GM11168 (cell line): Measurements from ENCODE around the gene EXOG.

Source experiments
- in situ Hi-C: fragments of 300-500 bp; cut with MboI; formaldehyde crosslinking; loops from one replicate; pipeline ENCODE4 v1.12.0; 2022; ENCODE audit warnings: low sequenced_read_pairs; ENCODE audit not compliant: unreplicated experiment

EXOG gene

DNA sequence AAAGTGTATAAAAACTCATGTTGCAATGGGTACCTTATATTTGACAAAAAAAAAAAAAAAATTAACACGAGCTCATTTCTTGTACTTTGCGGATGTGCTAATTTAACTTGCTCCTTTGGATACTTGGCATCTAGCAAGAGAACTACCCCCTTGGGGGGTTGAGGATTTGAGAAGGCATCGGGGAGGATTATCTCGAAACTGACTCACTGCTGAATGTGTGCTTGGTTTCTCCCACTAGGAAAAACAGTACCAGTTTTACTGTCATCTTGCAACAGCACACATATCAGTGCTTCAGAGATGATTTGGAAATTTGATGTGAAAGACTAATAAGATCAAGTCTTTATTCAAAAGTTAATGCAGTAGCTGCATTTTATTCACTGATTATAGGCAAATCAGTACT is 891 bp downstream of the EXOG start:
- in situ Hi-C loops, result loop anchor here (25.0 kb wide), 1 partner anchor 360 kb away; the partner anchor contains the start of genes ACAA1 and MYD88

DNA sequence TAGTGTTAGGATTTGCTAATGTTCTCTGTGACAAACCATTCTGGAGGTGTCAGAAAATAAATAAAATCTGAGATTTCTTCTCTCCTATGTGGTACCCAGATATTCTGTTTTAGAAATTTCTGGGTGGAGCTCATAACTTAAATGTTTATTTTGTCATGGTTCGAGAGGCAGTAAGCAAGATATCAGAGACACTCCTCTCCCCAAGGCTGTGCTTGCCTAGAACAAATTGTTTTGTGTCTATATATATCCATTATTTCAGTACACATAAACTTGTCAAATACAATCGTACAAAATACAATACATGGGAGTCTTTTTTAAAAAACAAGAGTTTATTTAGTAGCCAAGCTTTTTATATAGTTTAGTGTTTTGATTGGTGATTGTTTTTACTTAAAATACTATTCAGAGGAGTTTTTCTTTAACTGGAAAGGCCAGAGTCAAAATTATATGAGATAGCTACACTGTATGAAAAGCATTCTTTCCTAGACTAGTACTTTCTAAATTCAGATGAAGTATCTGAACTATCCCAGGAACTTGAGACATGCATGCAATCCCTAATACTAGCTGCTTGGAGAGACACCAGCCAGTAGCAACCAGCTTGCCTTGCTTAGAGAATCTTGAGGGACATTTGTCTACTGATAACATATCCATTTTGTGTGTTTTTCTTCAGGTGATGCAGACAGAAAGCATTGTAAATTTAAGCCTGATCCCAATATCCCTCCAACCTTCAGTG is 4.7 kb downstream of the EXOG start:
- in situ Hi-C loops, result no loop called here

DNA sequence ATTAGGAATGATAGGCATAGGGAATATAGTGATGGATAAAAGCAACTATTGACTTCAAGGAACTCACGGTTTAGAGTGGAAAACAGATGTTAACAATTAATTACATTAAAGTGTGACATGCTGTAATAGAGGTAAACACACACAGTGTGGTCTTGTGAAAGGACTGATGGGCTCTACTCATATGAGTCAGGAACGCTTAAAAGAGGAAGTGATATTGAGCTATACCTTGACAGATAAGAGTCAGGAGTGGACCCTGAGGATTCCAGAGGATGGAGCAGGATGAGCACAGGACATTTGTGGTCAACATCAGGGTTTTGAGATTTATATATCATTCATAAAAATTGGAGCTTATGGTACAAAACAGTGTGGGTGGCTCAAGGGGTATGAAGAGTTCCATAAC is 11.0 kb downstream of the EXOG start:
- in situ Hi-C loops, result no loop called here

DNA sequence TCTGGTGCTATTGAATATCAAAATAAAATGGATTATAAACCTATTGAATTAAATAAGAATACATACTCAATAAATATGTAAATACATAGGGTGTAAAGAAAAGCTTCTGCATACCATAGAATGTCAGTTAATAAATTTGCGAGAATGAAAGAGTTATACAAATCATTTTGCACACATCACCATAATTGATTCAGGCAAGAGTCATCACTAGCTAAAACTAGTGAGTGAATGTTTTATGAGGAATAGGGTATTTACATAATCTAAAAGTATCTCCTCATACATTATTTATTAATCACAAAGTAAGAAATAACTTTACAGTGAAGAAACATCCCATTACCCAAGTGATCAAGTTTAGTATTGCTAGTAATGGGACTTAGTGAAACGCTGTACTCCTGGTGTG is 13.6 kb downstream of the EXOG start:
- in situ Hi-C loops, result no loop called here

DNA sequence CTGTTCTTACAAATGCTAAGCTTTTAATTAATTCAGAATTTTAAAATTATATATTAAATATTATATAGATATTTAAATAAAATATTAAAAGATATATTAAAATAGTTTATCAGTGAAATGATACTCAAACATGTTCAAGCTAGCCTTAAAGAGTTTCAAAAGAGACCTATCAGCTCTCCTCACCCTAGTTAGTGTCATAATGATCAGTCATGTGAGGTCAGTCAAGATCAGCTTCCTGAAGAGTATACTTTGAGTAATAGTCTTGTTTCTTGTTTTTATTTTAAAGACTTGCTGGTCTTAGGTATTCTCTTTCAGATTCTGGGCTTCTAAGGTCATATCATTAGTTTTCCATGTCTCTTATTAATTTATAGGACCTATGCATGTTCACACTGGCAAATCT is 14.5 kb downstream of the EXOG start:
- in situ Hi-C loops, result no loop called here

DNA sequence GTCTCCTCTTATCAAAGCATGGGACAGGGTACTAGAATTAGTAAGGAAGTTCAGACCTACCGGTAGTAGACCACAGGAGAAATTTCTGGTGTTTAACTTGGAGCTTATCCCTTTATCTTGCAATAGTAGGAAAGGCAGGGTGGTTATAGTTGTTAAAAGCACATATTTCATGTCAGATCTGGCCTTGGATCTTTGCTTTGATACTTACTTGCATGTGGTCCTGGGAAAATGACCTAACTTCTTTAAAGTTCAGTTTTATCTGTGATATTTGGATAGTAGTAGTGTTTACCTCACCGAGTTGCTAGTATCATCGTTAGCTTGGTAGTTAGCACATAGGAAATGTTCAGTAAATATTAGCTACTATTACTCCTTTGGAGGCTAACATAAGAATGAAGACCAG is 15.4 kb downstream of the EXOG start:
- in situ Hi-C loops, result no loop called here

DNA sequence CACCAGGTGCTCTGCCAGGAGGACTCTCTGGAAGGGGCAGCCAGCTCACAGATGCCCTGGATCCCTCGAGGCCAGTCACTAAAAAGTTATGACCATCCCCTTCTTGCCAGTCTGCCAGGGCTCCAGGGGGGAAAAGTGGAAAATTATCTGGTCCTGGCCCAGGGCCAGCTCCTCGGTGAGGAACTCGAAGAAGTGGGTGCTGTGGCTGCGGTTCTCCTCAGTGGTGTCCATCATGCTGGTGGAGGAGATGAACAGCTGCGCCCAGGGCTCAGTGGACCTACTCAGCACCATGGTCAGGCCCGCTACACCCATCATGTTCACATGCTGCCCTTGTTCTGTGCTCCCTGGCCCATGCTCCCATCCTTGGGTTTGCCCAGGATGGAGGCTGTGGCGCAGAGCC is 19.2 kb downstream of the EXOG start:
- in situ Hi-C loops, result no loop called here

DNA sequence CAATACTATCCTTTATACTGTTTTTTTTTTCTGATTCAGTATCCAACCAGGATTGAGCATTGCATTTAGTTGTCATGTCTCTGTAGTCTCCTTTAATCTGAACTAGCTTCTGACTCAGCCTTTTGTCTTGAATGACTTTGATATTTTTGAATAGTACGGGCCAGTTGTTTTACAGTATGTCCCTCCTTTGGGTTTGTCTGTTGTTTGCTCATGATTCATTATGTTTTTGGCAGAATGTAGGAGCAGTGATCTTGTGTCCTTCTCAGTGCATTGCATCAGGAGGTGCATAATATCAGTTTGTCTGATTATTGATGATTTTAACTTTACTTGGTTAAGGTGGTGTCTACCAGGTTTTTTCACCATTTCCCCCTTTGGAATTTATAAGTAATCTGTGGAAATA is 20.5 kb downstream of the EXOG start:
- in situ Hi-C loops, result no loop called here

DNA sequence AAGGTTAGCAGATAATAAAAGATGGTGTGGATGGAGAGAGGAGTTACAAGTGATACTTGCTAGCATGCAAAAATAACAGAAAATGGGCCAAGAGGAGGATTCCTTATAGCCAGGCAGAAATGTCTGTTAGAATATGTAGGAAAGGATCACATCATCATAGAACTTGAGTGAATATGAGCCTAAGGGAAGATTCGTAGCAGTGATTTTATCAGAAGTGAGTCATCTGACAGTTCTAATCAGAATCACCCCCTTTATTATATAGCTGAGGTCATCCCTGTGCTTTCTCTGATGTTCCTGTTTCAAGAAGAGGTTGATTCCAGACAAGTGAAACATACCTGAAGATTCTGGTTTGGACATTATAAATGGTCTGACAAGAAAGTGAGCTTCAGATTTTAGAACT is 22.9 kb downstream of the EXOG start:
- in situ Hi-C loops, result no loop called here

DNA sequence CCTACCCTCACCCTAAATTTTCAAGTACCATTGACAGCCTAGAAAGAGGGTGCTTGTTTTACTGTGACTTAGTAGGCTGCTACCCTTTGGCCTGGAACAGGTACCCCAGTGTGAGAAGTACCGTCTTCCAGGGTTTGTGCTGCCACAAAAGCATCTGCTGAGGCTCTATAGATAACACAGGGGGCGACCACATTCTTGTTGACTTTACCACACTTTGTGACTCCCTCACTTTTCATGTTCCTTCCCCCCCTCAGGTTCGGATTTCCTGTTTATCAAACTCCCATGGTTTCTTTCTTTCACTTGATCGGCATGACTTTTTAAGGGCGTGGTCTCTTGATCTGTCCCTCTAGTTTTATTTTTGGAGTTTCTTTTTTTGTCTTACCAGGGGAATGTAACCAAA is 23.5 kb downstream of the EXOG start:
- in situ Hi-C loops, result loop anchor here (10.0 kb wide), 1 partner anchor 125 kb away; the partner anchor contains the start of gene SCN5A

DNA sequence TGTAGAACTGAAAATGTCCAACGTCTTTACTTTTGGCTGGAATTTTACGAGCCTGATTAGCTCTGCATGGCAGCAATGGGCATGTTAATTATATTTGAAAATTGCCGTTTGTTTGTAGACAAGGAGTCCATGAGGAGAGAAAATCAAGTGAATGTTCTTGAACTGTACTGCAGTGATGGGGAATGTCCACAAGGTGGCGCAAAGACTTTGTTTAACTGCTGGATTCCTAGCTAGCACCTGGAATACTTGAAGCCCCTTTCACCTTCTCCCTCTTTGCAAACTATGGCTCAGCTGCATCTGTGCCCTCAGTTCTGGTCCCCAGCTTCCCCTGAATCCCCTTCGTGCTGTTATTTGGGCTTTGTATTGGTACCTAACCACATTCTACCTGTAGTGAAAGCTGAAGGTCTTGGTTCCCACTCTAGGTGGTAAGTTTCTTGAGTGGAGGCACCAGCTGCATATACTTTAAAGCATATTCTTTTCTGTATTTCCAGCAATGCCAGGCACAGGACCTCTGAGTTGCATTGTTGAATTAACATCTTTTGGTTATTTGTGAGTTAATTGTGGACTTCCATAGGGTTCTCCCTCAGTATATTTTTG is 25.3 kb downstream of the EXOG start:
- in situ Hi-C loops, result loop anchor here (10.0 kb wide), 1 partner anchor 123 kb away; the partner anchor contains the start of gene SCN5A

DNA sequence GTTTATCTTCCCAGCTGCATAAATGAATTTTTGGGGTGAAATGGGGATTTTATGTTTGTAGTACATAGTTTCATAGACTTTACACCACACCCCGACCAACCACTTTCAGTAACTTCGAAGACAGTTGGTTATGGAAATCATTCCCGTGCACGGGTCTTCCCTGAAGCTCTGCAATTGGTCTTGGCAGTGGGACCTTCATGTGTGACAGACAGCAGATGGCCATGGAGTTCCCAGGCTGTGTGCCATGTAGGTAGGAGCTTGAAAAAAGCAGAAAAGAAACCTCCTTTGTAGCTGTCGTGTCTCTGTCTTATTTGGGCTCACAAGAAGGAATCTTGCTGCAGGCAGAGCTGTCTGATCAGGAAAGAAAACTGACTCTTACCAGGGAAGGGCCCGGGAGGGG is 25.9 kb downstream of the EXOG start:
- in situ Hi-C loops, result loop anchor here (10.0 kb wide), 1 partner anchor 123 kb away; the partner anchor contains the start of gene SCN5A

DNA sequence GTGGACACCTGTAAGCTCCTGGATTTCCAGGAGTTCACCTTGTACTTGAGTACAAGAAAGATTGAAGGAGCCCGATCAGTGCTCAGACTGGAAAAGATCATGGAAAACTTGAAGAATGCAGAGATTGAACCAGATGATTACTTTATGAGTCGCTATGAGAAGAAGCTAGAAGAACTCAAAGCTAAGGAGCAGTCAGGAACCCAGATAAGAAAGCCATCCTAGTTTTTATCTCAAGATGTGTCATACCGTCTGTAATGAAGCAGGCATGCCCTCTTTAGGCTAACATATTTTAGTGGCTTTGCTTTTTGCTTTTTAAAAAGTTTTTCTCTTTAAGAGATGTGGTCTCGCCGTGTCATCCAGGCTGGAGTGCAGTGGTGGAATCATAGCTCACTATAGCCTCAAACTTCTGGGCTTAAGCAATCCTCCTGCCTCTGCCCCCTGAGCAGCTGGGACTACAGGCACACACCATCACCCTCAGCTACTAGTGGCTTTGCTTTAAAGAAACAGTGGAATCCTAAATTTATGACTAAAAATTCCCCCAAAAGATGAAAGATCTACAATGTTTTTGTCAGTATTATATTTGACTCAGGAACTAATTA is 28.1 kb downstream of the EXOG start:
- in situ Hi-C loops, result loop anchor here (10.0 kb wide), 1 partner anchor 121 kb away; the partner anchor contains the start of gene SCN5A

DNA sequence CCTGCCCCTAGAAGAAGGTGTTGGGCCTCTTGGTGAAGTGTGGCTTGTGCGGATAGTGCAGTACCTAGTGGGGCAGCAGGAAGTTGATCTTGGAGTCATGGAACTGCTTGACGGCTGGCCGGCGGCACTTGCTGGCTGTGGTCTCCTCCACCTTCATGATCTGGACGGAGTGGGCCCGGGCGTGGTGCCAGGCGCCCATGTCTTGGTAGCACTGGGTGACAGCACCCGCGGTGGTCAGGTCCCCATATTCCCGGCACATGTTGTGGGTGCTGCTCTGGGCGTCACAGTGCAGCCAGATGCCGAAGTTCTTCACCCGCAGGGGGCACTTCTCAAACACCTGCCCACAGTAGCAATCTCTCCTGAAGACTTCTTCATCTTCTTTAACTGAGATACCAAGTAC is 30.7 kb downstream of the EXOG start:
- in situ Hi-C loops, result loop anchor here (10.0 kb wide), 1 partner anchor 118 kb away; the partner anchor contains the start of gene SCN5A

DNA sequence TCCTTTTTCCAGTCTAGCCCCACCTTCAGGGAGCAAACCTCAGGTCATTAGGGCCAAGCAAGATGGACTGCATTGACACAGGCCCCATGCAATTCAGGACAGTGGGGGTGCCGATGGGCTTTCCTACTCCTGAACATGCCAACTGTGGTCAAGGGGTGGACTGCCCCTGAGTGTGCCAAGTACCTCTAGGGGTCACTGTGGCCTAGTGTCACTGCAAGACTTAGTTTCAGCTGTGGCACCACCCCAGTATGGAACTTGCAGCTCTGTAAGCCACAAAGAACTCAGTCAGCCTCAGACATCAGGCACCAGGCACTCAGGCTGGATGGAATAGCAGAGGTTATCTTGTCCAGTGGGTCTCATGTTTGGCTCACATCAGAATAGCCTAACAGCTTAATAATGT is 32.3 kb downstream of the EXOG start:
- in situ Hi-C loops, result loop anchor here (10.0 kb wide), 1 partner anchor 116 kb away; the partner anchor contains the start of gene SCN5A

DNA sequence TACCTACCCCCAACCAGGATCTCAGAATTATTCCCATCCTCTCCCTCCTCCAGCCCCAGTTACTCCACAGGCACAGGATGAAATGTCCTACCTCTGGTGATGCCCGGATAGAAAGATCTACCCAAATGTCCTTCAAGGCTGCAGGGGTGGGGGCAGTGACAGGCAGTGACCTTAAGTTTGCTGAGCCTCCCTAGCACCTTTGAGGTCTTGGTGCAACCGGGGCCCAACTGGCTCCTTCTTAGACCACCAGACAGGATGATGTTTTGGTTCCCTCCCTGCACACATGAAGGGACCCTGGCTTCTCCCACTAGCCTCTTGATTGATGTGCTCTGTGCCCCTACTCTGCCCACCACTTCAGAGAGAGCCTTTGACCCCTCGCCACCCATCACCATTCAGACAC is 36.4 kb downstream of the EXOG start:
- in situ Hi-C loops, result no loop called here

DNA sequence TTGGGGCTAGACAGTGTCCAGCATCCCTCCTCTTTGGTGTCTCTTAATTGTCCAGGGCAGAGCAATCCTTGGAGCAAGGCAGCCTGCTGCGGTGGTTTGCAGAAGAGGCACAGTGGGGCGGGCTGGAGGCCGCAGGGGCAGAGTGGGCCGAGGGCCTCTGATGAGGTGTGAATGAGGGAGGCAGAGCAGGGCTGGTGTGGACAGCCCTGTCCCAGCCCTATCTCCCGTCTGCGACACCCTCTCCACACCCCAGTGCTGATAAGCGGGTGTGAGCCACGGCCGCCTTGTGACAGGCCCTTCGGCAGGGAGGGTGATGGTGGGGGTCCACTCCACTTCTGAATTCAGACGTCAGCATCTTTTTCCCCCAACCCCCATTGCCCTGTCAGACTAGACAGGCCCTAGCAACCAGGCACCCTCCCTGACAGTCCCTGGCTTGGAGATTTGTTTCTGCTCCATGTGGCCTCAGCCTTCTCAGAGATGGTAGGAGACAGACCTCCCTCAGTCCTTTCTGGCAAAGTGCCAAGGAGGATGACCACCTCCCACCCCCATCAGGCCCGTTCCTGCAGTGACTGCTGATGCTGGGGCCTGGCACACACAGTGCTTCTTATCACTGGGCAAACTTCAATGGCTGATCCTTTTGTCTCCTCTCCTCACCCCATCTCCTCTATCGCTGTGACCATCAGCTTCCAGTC is 37.3 kb downstream of the EXOG start:
- in situ Hi-C loops, result no loop called here

DNA sequence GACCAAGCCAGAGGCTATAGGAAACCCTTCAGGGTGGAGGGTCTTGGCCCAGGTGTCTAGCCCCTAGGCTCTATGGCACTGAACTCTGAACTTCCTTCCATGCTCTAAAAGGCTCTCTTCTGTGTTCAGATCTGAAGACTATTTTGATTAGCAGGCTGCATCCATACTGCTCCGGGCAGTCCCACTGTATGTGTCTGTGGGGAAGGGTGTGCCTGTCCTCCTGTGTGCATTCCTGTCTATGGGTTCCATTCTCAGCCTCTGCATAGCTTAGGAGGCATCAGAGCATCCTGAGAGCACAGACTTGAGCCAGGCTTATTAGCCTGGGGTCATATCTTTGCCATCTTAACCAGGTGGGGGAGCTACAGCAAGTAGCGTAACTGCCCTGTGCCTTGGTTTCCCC is 38.0 kb downstream of the EXOG start:
- in situ Hi-C loops, result no loop called here

DNA sequence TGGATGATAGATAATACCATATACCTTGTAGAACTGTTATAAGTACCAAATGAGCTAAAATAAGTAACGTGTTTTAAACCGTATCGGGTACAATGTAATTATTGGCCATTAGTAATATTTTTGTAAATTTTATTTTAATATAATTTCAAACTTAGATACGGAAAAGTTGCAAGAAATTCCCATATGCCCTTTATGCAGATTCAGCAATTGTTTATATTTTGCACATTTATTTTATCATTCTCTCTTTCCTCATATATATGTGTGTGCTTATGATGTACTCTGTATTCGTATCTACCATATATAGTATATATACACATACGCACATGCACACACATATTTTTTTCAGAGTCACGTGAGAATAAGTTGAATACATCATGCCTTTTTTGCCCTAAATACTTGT is 38.5 kb downstream of the EXOG start:
- in situ Hi-C loops, result no loop called here

DNA sequence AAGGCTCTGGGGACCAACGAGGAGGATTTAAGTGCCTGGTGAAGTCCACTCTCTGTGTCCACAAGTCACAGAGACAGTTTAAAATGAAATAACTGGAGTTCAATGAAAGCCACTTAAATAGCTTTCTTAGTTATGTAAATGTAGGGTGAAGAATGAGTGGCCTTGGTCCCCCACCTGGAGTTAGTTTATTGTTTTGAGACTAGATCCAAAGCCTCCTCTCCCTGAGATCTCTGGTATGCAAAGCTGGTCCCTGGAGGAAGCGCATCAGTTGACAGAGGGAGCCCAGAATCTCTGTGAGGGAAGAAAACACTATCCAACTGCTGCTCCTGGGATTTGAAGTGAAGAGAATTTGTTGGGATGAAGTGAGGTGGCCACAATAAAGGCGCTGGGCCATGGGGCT is 40.5 kb downstream of the EXOG start:
- in situ Hi-C loops, result no loop called here
